Measurements from ENCODE around the gene KHK.
A peak's percentile ranks its signal among the peaks of the same experiment; 100 is the strongest.
"Not testable (repeated sequence)": the region's sequence is repeated elsewhere in the genome, so short reads cannot be mapped to it uniquely, and the experiment has no call there.

Gene KHK

DNA sequence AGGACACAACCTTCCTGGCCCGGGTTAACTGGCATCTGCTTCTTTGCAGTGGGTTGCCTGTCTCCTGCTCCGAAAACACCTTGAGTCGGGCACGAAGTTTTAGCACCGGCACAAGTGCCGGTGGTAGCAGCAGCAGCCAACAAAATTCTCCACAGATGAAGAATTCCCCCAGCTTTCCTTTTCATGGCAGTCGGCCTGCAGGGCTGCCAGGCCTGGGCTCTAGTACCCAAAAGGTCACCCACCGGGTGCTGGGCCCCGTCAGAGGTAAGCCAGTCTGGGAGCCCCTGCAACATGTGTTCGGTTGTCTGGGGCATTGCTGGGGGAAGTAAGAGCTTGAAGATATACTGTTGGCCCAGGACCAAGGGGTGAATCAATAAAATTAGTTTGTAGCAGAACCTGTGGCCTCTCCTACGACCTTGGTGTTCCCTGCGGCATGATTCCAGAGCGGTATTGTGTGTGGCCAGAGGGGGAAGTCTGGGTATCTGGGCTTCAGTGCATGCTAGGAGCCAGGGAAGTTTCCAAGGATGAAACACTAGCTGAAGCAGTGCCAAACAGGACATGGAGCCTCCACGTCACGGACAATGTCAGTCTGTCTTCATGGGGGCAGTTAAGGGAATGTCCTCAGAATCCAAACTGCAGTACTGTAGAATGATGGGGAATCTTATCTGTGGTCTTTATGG lies 27.3 kb upstream of the KHK start:
- DNase-seq (ENCODE audit: insufficient read length, low spot score) = no peak
- no peak for FAIRE-seq

DNA sequence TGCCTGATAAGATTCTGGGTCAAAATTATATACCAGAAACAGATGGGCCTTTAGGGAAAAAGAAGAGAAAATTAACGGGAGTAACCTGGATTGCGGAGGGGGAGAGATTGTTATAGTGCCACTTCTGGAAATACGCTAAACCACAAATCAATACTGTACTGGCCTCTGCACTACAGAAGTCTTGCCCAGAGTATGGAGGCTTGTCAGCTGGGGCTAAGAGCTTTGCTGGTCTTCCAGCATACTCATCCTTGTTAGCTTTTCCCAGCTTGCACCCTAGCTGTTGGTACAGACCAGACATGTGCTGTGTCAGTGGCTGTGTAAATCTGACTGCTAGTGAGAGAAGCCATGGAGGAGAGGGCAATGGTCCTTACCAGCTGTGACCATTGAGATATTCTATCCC lies 26.2 kb upstream of the KHK start:
- no peak for FAIRE-seq
- DNase-seq (ENCODE audit: insufficient read length, low spot score) = no peak

DNA sequence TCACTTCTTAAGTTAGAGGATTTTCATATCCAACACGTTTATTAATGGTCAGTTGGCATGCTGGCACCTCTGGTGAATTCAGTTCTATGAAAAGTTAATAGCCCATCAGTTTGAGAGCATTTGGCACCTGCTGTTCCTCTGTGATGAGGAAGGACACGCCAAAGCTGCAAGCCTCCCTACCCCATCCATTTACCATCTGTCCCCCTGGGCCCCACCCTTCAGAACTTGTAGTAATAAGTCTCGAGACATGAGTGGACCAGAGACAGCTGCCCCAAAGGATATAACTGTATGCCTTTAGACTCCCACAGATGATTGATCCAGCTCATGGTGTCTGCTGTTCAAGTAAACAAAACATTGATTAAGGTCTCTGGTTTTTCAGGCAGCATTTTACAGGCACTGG lies 21.4 kb upstream of the KHK start:
- FAIRE-seq (no peak), DNase-seq (ENCODE audit: insufficient read length, low spot score) (no peak)

DNA sequence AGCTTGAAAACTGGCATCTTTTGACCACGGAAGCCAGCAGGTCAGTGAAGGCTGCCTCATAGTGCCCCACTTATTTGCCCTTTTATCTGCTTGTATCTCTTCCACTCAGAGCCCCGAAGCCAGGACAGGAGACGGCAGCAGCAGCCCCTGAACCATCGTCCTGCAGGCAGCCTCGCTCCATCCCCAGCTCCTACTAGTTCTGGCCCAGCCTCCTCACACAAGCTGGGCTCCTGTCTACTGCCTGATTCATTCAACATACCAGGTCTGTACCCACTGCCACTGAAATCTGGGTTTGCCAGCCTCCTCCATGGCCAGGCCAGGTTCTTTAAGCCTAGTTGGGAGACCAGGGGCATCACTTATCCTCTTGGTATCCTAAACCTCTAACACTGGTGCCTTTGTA lies 19.2 kb upstream of the KHK start:
- DNase-seq (ENCODE audit: insufficient read length, low spot score) (no peak), FAIRE-seq (no peak)

DNA sequence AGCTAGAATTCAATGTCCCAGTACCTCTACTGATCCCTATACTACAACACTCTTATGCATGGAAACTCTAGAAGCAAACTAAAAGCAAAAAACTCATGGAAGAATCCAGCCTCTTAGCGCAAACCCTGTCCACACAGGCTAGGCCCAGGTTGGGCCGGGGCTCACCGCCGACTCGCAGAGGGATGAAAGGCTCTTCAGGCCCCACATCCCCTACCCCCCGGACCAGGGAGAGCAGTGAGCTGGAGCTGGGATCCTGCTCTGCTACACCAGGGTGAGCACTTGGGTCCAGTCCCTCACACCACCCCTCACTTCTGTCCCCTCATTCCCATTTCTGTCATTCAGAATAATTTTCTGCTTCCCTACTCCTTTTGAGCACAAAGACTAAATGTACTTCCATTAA lies 17.1 kb upstream of the KHK start:
- FAIRE-seq (no peak), DNase-seq (ENCODE audit: insufficient read length, low spot score) (no peak)

DNA sequence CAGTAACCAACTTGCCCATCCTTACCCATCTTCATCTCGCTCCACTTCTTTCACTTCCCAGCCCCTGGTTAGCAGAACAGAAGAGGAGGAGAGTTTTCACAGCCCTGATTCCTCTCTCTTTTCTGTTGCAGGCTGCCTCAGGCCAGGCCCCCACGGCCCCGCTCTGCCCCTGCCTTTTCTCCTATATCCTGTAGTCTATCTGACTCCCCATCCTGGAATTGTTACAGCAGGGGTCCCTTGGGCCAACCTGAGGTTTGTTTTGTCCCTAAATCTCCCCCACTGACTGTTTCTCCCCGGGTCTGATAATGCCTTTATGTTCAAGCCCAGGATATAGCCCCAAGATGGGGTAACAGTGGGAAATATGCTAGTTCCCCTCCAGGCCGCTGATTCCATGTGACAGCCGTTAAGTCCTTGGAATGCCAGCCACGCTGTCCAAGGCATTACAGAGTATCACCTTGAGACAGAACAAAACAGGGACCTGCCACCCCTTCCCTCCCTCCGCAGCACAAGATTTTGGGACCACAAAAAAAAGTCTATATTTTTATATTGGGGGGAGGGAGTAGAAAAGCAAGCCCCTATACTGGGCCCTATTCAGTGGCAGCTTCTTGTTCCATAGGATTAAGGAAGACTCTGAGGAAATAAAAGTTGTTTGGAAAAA lies 16.5 kb upstream of the KHK start:
- DNase-seq (ENCODE audit: insufficient read length, low spot score) (no peak), FAIRE-seq (no peak)

DNA sequence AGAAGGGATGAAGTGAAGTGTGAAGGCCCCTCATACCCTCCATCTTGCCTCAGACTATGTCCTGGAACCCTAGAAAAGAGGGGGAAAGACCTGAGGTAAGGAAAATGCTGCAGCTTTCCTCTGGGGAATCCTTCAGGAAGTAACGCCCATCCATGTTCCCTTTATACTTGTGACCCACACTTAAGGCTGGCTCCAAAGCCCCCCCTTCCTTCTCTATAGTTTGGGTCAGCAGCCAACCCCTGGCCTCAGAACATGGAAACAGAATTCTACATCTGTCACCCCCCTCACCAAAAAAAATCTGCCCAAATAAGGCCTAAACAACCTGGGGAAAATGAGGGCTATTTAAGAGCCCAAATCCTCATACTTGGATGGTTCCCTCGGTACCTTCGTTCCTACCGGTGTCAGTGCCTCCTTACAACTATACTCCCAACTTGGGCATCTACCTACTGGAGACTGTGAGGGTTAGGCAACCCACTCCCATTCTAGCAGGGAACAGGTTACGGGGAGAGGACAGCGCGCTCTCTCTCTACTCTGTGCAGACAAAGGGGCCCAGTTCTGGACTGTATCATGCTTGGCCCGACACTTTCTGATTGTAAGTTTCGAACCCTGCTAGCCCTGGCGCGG lies 15.8 kb upstream of the KHK start:
- FAIRE-seq (no peak), DNase-seq (ENCODE audit: insufficient read length, low spot score) (no peak)

DNA sequence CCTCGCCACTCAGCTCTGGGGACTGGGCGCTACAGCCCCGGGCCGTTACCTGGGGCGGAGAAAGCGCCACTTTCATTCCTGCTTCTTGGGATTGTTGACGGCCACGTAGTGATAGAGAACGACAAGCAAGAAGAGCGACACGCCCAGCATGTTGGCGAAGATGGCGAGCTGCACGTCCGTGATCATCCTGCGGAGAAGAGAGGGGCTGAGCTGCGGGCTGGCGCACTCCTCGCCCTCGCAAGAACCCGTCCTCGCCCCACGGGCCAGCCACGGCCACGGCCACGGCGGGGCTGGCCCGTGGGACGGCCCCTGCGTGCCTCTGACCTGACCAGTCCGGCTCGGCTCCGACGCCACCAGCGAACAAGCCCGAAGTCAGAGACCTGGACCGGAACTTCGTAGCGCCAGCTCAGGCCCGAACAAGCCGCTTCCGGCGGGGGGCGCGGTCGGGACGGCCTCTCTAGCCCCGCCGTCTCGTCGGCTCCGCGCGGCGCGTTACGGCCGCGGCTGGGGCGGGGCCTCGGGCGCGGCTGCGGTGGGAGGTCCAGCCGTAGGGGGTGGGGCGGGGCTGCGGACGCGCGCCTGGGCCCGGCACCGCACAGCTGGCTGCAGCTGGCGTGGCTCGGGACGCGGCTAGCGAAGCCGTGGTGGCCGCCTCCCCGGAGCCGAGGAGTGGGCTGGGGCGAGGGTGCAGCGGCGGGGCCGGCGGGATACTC lies 15.1 kb upstream of the KHK start, which contains the start of gene OST4:
Gene OST4 (minus strand): TSS at position 378 of the 713 bp plus-strand sequence.
- DNase-seq (ENCODE audit: insufficient read length, low spot score) (peak; percentile 95), FAIRE-seq (peak; percentile 90)

DNA sequence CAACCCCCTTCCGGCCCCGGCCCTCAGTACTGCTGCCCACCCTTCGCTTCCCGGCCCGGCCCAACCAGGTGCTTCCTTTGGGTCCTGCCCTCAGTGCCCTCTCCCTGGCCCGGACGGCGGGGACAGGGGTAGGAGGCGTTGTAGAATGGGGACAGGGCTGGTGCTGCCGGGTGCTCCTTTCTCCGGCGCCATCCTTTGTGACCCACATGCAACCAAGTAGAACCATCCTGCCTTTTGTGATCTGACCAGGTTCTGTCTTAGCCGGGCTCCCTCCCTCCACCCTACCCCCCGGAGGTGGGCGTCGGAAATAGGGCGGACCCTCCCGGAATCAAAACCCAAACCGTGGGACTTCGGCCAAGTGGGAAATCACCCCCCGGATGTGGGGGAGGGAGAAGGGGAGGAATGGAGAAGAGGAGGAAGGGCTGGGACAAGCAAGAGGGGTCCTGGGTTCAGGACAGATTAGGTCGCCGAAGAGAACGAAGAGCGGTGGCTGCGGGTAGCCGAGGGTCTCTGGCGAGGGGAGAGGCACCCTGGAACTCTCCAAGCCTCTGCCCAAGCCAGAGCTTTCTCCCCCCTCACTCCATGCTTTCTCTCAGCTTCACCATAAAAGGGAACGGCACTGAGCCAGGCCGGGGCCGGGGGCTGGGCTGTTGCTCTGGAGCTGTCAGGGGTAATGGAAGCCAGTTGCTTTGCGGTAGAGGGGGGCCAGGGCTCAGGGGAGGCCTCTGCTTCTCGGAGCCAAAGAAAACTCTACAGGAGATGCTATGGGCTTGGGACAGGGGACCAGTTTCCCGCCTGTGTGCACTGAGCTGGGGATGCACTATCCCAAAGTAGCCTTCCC lies 14.4 kb upstream of the KHK start:
- DNase-seq (ENCODE audit: insufficient read length, low spot score) = peak; percentile 28
- no peak for FAIRE-seq

DNA sequence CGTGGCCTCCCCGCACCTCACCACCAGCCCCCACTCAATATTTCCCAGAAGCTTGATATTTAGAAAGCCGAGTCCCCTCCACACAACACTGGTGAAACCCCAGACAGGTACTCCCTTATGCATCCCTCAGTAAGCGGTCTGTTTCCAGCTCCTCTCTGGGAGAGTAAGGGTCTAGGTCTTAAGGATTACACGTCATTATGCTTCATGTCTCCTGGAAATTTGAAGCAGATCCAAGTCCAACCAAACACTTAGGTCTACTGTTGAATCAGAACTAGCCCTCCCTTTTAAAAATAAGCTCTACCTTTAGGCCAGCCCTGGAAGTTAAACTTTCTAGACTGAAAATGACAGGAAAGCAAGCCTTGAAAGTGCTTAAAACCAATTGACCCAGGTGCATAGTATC lies 13.7 kb upstream of the KHK start:
- FAIRE-seq (no peak), DNase-seq (ENCODE audit: insufficient read length, low spot score) (no peak)

DNA sequence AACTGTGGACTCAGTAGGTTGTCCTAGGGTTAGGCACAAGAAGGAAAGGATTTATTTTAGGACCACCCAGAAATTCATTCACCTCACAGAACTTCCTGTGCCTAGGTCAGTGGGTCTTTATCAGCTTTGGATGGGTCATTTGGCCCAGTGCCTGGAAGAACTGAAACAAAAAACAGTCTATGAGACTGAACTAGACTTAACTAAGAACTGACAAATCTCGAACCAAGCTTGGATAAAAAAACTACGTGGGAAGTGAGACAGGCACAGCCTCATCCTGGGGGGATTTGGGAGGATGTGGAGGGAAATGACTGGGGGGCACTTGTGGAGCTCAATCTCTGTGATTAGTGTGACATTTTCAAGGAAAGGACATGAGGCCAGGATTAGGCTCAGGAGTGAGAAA lies 12.8 kb upstream of the KHK start:
- DNase-seq (ENCODE audit: insufficient read length, low spot score) = no peak
- FAIRE-seq = no peak

DNA sequence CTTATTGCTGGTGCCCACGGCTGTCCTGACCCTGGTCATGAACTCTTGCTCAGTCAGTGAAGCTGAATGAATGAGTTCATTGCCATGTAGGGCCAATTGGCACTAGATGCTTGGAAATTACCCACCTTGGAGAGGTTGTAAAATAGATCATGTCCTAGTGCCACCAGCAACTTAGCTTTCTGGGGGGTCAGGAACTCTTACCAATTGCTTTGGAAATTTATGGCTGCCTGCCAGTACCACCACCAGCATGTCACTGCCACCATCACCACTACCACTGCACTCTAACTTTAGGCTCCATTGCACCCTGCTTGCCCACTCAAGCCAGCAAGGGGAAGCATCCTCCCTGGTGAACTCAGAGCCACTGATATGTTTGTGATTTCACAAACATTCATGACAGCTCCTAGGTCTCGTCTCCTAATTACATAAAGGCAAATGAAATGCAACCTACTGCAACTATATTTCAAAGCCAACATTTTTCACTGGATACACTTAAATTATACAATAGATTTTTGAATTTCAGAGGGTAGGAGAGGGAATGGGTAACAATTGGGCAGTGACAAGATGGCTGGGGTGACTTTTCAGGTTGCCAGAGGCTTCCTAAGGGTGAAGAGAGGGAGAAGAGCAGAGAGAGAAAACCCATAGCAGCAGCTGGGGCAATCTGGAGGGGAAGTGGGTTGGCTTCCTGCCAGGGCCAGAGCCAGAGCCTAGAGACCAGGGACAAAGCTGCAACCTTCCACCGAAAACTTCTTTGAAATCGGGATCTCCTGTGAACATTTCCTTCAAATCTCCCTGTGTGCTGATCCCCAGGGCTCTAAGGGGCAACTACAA lies 11.6 kb upstream of the KHK start:
- FAIRE-seq (no peak), DNase-seq (ENCODE audit: insufficient read length, low spot score) (no peak)

DNA sequence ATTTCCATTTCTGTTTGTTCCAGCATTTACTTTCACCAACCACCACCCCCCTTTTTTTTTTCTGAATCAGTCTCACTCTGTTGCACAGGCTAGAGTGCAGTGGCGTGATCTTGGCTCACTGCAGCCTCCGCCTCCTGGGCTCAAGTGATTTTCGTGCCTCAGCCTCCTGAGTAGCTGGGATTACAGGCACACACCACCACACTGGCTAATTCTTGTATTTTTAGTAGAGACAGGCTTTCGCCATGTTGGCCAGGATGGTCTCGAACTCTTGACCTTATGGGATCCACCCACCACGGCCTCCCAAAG lies 11.1 kb upstream of the KHK start:
- not testable (repeated sequence) for DNase-seq (ENCODE audit: insufficient read length, low spot score); FAIRE-seq

DNA sequence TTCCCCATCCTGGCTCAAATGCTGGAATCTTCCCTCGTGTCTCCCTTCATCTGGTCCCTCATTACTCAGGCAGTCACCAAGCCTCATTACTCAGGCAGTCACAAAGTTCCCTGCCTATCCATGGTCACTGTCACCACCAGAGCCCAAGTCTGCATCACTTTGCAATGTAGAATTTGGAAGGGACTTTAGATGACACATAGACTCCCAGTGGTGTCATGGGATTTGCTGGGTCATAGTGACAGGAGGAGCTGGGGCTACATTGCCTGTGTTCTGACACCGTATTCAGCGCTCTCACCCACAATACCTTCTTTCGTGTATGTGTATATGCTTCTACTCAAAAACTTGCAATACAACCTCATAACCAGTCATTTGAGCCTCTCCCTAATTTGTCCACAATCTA lies 10.2 kb upstream of the KHK start:
- DNase-seq (ENCODE audit: insufficient read length, low spot score) (no peak), FAIRE-seq (no peak)

DNA sequence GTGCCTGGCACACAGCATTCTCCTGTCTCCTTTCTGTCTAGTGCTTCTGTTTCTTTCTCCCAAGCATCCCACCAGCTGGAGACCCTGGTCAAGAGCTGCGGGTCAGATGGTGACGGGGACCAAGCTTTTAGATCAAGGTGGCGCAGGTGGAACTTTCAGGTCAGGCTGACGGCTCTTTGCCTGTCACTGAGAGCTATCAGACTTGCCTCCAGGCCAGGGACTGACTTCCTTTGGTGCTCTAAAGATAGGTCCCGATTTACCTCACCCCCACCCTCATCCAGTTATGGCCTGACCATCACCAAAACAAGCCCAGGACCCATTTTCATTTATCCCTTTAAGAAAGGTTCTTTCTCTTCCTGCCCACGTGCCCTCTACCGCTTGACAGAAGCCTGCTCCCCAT lies 9.3 kb upstream of the KHK start:
- FAIRE-seq (no peak), DNase-seq (ENCODE audit: insufficient read length, low spot score) (no peak)

DNA sequence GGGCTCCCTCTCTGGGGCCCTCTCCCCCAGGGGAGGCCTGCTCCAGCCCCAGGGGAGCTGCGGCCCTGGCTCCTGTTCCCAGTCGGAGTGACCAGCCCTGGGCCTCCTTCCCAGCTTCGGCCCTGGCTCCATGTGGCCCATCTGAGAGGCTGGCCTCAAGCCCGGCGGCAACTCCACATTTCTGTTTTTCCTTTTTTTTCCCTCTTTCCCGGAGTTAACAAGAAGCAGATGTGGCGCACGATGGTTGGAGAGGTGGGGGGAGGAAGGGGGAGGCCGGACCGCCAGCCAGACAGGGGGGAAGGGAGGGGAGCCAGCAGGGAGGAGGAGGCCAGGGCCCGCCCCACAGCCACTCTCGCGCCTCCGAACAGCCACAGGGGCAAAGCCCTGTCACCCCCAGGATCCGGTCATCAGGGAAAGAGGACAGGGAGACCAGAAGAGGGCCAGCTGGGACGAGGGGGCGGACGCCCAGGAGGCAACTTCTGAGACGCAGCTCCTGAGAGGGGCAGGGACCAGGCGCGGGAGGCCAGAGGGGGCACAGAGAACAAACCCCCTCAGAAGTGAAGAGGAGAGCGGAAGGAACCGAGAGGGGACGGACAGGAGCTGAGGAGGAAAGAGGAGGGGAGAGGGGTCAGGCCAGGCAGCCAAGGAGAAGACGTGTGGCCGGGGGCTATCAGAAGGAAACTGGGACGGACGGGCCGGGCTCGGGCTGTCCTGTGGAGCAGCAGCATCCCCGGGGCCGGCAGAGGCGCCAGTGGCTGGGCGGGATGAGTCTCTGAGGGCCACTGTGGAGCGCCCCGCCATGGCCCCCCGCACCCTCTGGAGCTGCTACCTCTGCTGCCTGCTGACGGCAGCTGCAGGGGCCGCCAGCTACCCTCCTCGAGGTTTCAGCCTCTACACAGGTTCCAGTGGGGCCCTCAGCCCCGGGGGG lies 8.0 kb upstream of the KHK start, which contains the start of gene EMILIN1:
Gene EMILIN1 (plus strand): TSS at position 349 of the 928 bp plus-strand sequence. CDS start 451 bp downstream, at position 800.
- DNase-seq (ENCODE audit: insufficient read length, low spot score) = no peak
- no peak for FAIRE-seq

DNA sequence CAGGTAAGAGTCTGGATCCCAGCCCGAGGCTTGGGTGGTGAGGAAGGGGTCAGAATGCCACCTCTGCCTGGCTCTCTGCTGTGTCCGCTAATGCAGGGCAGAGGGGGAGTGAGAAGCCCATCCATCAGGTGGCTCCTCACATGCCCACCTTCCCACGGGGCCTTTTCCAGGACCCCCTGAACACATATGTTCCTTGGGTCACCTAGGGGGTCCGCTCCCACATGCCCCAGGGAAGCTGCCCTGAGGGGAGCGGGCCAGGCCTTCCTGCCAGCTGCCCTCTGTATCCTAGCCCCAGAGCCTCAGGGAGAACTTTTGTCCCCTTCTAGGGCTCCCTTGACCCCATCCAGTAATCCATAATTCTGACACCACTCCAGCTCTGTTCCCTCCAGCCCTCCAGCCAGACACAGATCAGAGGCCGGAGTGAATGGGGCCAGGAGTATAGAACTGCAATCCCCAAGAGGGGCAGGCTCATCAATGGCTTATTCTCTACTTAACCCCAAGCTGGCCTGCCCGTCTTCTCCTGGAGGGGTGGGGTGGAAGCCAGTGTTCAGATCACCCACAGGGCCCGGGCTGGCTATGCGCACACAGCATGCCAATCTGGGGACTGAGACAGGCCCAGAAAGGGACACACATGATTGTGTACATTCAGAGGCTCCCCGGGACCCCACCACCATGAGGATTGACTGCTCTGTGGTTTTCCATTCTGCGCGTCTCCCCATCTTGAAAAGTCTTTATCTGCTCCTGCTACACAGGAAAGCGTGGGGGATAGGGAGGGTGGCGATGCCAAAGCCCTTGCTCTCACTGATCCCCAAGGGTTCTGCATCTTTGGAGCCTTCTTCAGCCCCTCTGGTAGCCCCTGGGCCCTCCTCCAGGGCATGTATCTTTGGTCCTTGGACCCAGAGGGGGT lies 7.1 kb upstream of the KHK start:
- DNase-seq (ENCODE audit: insufficient read length, low spot score) (no peak), FAIRE-seq (no peak)

DNA sequence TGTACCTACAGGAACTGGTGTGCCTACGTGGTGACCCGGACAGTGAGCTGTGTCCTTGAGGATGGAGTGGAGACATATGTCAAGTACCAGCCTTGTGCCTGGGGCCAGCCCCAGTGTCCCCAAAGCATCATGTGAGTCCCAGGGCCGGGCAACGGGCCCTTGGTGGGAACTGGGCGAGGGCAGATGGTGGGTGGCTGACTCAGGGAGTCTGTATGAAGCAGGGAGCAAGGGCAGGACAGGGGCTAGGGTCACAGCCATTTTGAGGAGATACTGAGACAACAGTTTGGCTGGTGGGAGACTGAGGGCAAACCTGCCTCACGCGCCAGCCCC lies 6.5 kb upstream of the KHK start:
- no peak for DNase-seq (ENCODE audit: insufficient read length, low spot score)

More for the DNA sequence above, 6.5 kb upstream of the KHK start:
- no peak for FAIRE-seq
